GM12878 (cell line): ENCODE results near the gene PDLIM4.

ENCODE experiments used
- CBFB ChIP-seq: IDR thresholded peaks from 2 replicates; pipeline ENCODE4 v1.6.1; 2016; ENCODE audit warnings: antibody characterized with exemption, low read depth
- EP300 ChIP-seq, 2 experiments: fragments of 150-350 bp in 1 of 2; IDR thresholded peaks; 2 replicates each; pipeline ENCODE4 v1.6.1; 2011 to 2012; ENCODE audit warnings: low read depth in 2 of 2, low read length in 2 of 2, borderline replicate concordance in 1 of 2, improper control_type of control experiment in 1 of 2, inconsistent platforms in 1 of 2; ENCODE audit not compliant: control insufficient read depth in 1 of 2
- TAF1 ChIP-seq: IDR thresholded peaks from 2 replicates; pipeline ENCODE4 v1.6.1; 2011; ENCODE audit warnings: mild to moderate bottlenecking, low read depth, low read length, borderline replicate concordance
- WRNIP1 ChIP-seq: IDR thresholded peaks from 2 replicates; pipeline ENCODE4 v1.6.1; 2011; ENCODE audit warnings: low read depth, low read length, improper control_type of control experiment, borderline replicate concordance
- TF ChIP-seq, protein P1 (sequence below): IDR thresholded peaks from 2 replicates; pipeline ENCODE4 v1.6.1; 2012; ENCODE audit warnings: mild to moderate bottlenecking, low read depth, low read length
- TF ChIP-seq, protein P2 (sequence below), 3 experiments: IDR thresholded peaks in 2 of 3; conservative IDR thresholded peaks in 1 of 3; 2 replicates each; pipeline ENCODE4 v1.5.1; 2011; ENCODE audit warnings: low read depth in 3 of 3, low read length in 3 of 3, mild to moderate bottlenecking in 3 of 3, control low read depth in 2 of 3, moderate library complexity in 2 of 3, inconsistent platforms in 1 of 3, mixed read lengths in 1 of 3; ENCODE audit not compliant: control insufficient read depth in 2 of 3, insufficient read depth in 1 of 3; ENCODE audit errors: extremely low read depth in 1 of 3
- TF ChIP-seq, protein P3 (sequence below): fragments of 450-650 bp; IDR thresholded peaks from 2 replicates; pipeline ENCODE4 v1.6.1; 2018; ENCODE audit warnings: mild to moderate bottlenecking, low read depth, moderate library complexity; ENCODE audit not compliant: partially characterized antibody
- TF ChIP-seq, protein P4 (sequence below): fragments of 450-650 bp; IDR thresholded peaks from 2 replicates; pipeline ENCODE4 v1.6.1; 2017; ENCODE audit warnings: mild to moderate bottlenecking, low read depth, inconsistent platforms; ENCODE audit not compliant: poor library complexity, severe bottlenecking

DNA sequence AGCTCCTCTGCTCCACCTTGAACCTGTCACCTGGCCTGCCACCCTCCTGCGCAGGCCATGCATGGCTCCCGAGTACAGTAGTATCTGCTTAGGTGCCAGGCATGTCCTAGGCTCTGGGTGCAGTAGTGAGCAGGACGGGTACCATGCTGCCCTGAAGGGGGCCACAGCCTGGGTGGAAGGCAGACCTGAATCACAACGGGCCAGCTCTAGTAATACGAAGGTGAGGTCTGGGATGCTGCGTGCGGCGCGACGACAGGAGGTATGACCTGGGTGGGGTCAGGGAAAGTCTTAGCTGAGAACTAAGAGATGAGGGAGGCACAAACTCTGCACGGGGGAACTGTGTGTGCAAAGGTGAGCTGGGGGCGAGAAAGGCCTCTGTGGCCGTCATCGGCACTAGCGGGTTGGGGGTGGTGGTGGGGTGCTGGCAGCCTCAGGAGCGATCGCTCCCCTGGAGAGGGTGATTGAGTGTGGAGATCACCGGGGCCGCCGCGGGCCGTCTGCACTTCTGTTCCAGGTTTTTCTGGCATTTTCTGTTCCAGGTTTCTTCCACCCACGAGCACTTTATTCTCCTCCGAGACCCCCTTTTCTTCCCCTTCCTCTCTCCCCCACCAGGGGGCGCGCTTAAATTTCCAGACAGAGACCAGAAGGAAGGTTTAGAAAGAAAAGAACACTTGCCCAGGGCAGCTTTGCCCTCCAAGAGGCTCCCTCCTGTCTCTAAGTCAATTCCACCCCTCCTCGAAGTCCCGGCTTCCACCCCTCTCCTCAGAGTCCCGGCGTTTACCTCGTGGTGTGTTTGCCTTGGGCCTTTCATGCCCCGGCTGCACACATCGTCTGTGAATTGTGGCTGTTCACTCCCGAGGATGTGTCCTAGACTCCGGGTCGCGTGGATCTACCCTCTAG lies 15.1 kb downstream of the PDLIM4 start:
- TF ChIP-seq, protein P1, sequence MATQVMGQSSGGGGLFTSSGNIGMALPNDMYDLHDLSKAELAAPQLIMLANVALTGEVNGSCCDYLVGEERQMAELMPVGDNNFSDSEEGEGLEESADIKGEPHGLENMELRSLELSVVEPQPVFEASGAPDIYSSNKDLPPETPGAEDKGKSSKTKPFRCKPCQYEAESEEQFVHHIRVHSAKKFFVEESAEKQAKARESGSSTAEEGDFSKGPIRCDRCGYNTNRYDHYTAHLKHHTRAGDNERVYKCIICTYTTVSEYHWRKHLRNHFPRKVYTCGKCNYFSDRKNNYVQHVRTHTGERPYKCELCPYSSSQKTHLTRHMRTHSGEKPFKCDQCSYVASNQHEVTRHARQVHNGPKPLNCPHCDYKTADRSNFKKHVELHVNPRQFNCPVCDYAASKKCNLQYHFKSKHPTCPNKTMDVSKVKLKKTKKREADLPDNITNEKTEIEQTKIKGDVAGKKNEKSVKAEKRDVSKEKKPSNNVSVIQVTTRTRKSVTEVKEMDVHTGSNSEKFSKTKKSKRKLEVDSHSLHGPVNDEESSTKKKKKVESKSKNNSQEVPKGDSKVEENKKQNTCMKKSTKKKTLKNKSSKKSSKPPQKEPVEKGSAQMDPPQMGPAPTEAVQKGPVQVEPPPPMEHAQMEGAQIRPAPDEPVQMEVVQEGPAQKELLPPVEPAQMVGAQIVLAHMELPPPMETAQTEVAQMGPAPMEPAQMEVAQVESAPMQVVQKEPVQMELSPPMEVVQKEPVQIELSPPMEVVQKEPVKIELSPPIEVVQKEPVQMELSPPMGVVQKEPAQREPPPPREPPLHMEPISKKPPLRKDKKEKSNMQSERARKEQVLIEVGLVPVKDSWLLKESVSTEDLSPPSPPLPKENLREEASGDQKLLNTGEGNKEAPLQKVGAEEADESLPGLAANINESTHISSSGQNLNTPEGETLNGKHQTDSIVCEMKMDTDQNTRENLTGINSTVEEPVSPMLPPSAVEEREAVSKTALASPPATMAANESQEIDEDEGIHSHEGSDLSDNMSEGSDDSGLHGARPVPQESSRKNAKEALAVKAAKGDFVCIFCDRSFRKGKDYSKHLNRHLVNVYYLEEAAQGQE = no peak
- TF ChIP-seq, protein P2, sequence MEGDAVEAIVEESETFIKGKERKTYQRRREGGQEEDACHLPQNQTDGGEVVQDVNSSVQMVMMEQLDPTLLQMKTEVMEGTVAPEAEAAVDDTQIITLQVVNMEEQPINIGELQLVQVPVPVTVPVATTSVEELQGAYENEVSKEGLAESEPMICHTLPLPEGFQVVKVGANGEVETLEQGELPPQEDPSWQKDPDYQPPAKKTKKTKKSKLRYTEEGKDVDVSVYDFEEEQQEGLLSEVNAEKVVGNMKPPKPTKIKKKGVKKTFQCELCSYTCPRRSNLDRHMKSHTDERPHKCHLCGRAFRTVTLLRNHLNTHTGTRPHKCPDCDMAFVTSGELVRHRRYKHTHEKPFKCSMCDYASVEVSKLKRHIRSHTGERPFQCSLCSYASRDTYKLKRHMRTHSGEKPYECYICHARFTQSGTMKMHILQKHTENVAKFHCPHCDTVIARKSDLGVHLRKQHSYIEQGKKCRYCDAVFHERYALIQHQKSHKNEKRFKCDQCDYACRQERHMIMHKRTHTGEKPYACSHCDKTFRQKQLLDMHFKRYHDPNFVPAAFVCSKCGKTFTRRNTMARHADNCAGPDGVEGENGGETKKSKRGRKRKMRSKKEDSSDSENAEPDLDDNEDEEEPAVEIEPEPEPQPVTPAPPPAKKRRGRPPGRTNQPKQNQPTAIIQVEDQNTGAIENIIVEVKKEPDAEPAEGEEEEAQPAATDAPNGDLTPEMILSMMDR (IDR thresholded peaks at IDR 0.05 in 2 of 3, conservative IDR thresholded peaks at IDR 0.05 in 1 of 3; ENCODE audit: control insufficient read depth in 2 of 3, extremely low read depth in 1 of 3, insufficient read depth in 1 of 3, low read depth in 3 of 3, low read length in 3 of 3) = peak; percentile 66 to 81 (median 77)
- no peak for TF ChIP-seq WRNIP1
- no peak for TF ChIP-seq TAF1
- TF ChIP-seq, protein P3, sequence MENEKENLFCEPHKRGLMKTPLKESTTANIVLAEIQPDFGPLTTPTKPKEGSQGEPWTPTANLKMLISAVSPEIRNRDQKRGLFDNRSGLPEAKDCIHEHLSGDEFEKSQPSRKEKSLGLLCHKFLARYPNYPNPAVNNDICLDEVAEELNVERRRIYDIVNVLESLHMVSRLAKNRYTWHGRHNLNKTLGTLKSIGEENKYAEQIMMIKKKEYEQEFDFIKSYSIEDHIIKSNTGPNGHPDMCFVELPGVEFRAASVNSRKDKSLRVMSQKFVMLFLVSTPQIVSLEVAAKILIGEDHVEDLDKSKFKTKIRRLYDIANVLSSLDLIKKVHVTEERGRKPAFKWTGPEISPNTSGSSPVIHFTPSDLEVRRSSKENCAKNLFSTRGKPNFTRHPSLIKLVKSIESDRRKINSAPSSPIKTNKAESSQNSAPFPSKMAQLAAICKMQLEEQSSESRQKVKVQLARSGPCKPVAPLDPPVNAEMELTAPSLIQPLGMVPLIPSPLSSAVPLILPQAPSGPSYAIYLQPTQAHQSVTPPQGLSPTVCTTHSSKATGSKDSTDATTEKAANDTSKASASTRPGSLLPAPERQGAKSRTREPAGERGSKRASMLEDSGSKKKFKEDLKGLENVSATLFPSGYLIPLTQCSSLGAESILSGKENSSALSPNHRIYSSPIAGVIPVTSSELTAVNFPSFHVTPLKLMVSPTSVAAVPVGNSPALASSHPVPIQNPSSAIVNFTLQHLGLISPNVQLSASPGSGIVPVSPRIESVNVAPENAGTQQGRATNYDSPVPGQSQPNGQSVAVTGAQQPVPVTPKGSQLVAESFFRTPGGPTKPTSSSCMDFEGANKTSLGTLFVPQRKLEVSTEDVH = no peak
- no peak for TF ChIP-seq CBFB
- TF ChIP-seq, protein P4, sequence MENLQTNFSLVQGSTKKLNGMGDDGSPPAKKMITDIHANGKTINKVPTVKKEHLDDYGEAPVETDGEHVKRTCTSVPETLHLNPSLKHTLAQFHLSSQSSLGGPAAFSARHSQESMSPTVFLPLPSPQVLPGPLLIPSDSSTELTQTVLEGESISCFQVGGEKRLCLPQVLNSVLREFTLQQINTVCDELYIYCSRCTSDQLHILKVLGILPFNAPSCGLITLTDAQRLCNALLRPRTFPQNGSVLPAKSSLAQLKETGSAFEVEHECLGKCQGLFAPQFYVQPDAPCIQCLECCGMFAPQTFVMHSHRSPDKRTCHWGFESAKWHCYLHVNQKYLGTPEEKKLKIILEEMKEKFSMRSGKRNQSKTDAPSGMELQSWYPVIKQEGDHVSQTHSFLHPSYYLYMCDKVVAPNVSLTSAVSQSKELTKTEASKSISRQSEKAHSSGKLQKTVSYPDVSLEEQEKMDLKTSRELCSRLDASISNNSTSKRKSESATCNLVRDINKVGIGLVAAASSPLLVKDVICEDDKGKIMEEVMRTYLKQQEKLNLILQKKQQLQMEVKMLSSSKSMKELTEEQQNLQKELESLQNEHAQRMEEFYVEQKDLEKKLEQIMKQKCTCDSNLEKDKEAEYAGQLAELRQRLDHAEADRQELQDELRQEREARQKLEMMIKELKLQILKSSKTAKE = no peak
- TF ChIP-seq EP300 (IDR thresholded peaks at IDR 0.05; ENCODE audit: borderline replicate concordance in 1 of 2, control insufficient read depth in 1 of 2, low read depth in 2 of 2, low read length in 2 of 2) = no peak
